HEK293T (cell line): ENCODE data around the gene TRRAP.
"Not testable (repeated sequence)": the region's sequence is repeated elsewhere in the genome, so short reads cannot be mapped to it uniquely, and the experiment has no call there.

Experiments
- CTCF ChIA-PET: fragments of 350-600 bp; formaldehyde crosslinking; extraction: SDS; loops from one replicate; lab custom pipeline; 2021; ENCODE audit warnings: antibody characterized with exemption, inconsistent platforms; lab: Yijun Ruan, JAX
- POLR2A ChIA-PET: fragments of 350-600 bp; formaldehyde crosslinking; extraction: SDS; loops from one replicate; lab custom pipeline; 2020; ENCODE audit warnings: antibody characterized with exemption, inconsistent platforms; lab: Yijun Ruan, JAX
- DNase-seq: peaks from one replicate; pipeline ENCODE4 v3.0.0; 2012; ENCODE audit warnings: mixed read lengths; ENCODE audit errors: extremely low spot score
- ARNT ChIP-seq: fragments of 450-650 bp; IDR thresholded peaks from 2 replicates; pipeline ENCODE4 v1.6.1; 2017; ENCODE audit warnings: mild to moderate bottlenecking
- BHLHE40 ChIP-seq: fragments of 450-650 bp; IDR thresholded peaks from 2 replicates; pipeline ENCODE4 v1.6.1; 2016; ENCODE audit warnings: mild to moderate bottlenecking, moderate library complexity, borderline replicate concordance
- CTBP1 ChIP-seq: fragments of 450-650 bp; IDR thresholded peaks from 2 replicates; pipeline ENCODE4 v1.6.1; 2016; ENCODE audit warnings: borderline replicate concordance
- ELF4 ChIP-seq: fragments of 450-650 bp; IDR thresholded peaks from 2 replicates; pipeline ENCODE4 v1.6.1; 2017; ENCODE audit warnings: antibody characterized with exemption
- FOXA1 ChIP-seq: fragments of 450-650 bp; IDR thresholded peaks from 2 replicates; pipeline ENCODE4 v1.6.1; 2016; ENCODE audit warnings: mild to moderate bottlenecking
- FOXK2 ChIP-seq: fragments of 450-650 bp; IDR thresholded peaks from 2 replicates; pipeline ENCODE4 v1.6.1; 2016; ENCODE audit warnings: mild to moderate bottlenecking
- FOXM1 ChIP-seq: fragments of 450-650 bp; IDR thresholded peaks from 2 replicates; pipeline ENCODE4 v1.6.1; 2017; ENCODE audit warnings: mild to moderate bottlenecking, borderline replicate concordance
- HDGF ChIP-seq: fragments of 450-650 bp; IDR thresholded peaks from 2 replicates; pipeline ENCODE4 v1.6.1; 2017; ENCODE audit warnings: antibody characterized with exemption, borderline replicate concordance
- L3MBTL2 ChIP-seq: fragments of 450-650 bp; conservative IDR thresholded peaks from 2 replicates; pipeline ENCODE4 v1.6.1; 2016; ENCODE audit warnings: mild to moderate bottlenecking
- LEF1 ChIP-seq: fragments of 450-650 bp; IDR thresholded peaks from 2 replicates; pipeline ENCODE4 v1.6.1; 2017; ENCODE audit warnings: mild to moderate bottlenecking, borderline replicate concordance
- NFRKB ChIP-seq: fragments of 450-650 bp; IDR thresholded peaks from 2 replicates; pipeline ENCODE4 v1.6.1; 2016; ENCODE audit warnings: mild to moderate bottlenecking, moderate library complexity
- PKNOX1 ChIP-seq: fragments of 450-650 bp; IDR thresholded peaks from 2 replicates; pipeline ENCODE4 v1.6.1; 2016
- SP1 ChIP-seq: fragments of 450-650 bp; IDR thresholded peaks from 2 replicates; pipeline ENCODE4 v1.6.1; 2017
- SUZ12 ChIP-seq: fragments of 450-650 bp; IDR thresholded peaks from 2 replicates; pipeline ENCODE4 v1.6.1; 2016; ENCODE audit warnings: mild to moderate bottlenecking
- TARDBP ChIP-seq: fragments of 450-650 bp; IDR thresholded peaks from 2 replicates; pipeline ENCODE4 v1.6.1; 2016
- ZNF384 ChIP-seq: fragments of 450-650 bp; IDR thresholded peaks from 2 replicates; pipeline ENCODE4 v1.6.1; 2016

Gene TRRAP

GRCh38 chr7:98869597-98870120 lies 8.7 kb upstream of the TRRAP start, which contains the start of gene TMEM130:
Gene TMEM130, minus strand, starts transcription at chr7:98870014. Its CDS starts 153 bp downstream, at chr7:98869861.
- no peak for DNase-seq

GRCh38 chr7:98870121-98870651 lies 8.1 kb upstream of the TRRAP start:
- TF ChIP-seq NFRKB (no peak), ZNF384 (peak; percentile 59), SP1 (no peak), LEF1 (no peak)
- DNase-seq = peak; percentile 51
- CTCF ChIA-PET = no interaction called here
- POLR2A ChIA-PET = interaction anchor here (1.0 kb wide), 1 partner anchor 9 kb away, joined by 3 read pairs; no protein-coding TSS in a partner anchor

More at GRCh38 chr7:98869597-98870120, 8.7 kb upstream of the TRRAP start, which contains the start of gene TMEM130:
- ChIA-PET POLR2A (interaction anchor here (1.0 kb wide), 1 partner anchor 9 kb away, joined by 3 read pairs; no protein-coding TSS in a partner anchor), CTCF (no interaction called here)
- no peak for TF ChIP-seq HDGF
- no peak for TF ChIP-seq TARDBP
- no peak for TF ChIP-seq NFRKB
- TF ChIP-seq BHLHE40 = no peak
- TF ChIP-seq ARNT = no peak
- no peak for TF ChIP-seq SP1
- no peak for TF ChIP-seq PKNOX1
- no peak for TF ChIP-seq ELF4
- TF ChIP-seq FOXA1 = no peak
- no peak for TF ChIP-seq SUZ12
- TF ChIP-seq FOXM1 = no peak
- TF ChIP-seq LEF1 = no peak
- no peak for TF ChIP-seq ZNF384
- no peak for TF ChIP-seq FOXK2
- TF ChIP-seq CTBP1 = no peak
- TF ChIP-seq L3MBTL2 = no peak

GRCh38 chr7:98870807-98871491 lies 7.4 kb upstream of the TRRAP start:
- no peak for DNase-seq
- CTCF ChIA-PET = interaction anchor here (0.6 kb wide), 1 partner anchor 9 kb away, joined by 3 read pairs; no protein-coding TSS in a partner anchor
- POLR2A ChIA-PET = interaction anchor here (1.1 kb wide), 1 partner anchor 9 kb away, joined by 4 read pairs; no protein-coding TSS in a partner anchor
- TF ChIP-seq L3MBTL2 (no peak), TARDBP (no peak), FOXK2 (no peak), BHLHE40 (no peak), SP1 (no peak), ZNF384 (no peak), PKNOX1 (no peak), FOXA1 (no peak)

- POLR2A ChIA-PET = no interaction called here
- CTCF ChIA-PET = interaction anchor here (0.6 to 0.9 kb wide), 2 partner anchors 8 to 293 kb away, joined by 3 to 6 read pairs; no protein-coding TSS in a partner anchor
- peak; percentile 68 for TF ChIP-seq PKNOX1
- TF ChIP-seq ZNF384 = peak; percentile 97
- no peak for TF ChIP-seq SUZ12
- peak; percentile 37 for DNase-seq
Measured at GRCh38 chr7:98872328-98872924, 5.9 kb upstream of the TRRAP start.

DNA sequence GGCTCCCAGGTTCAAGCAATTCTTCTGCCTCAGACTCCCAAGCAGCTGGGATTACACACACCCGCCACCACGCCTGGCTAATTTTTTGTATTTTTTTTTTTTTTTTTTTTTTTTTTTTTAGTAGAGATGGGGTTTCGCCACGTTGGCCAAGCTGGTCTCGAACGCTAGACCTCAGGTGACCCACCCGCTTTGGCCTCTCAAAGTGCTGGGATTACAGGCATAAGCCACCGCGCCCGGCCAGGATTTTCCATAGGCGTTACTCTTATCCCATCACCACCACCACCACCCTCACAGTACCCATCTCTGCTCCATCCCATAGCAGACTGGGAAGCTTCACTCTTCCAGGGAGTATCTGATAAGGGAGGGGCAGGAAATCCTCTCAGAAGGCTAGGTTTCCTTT lies 4.7 kb upstream of the TRRAP start:
- CTCF ChIA-PET = interaction anchor here (0.7 kb wide), 1 partner anchor 34 kb away, joined by 3 read pairs; no protein-coding TSS in a partner anchor
- DNase-seq, POLR2A ChIA-PET: not testable (repeated sequence)

DNA sequence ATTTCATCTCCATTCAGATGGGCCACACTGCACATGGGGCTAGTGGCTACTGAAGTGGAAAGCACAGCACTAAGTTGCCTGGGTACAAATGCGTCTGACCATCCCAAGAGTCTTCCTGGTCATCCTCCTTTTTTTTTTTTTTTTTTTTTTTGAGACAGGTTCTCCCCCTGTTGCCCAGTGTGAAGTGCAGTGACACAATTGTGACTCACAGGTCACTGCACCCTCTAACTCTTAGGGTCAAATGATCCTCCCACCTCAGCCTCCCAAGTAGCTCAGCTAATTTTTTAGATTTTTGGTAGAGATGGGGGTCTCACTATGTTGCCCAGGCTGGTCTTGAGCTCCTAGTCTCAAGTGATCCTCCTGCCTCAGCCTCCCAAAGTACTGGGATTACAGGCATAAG lies 3.4 kb upstream of the TRRAP start:
- ChIA-PET POLR2A (no interaction called here), CTCF (no interaction called here)
- no peak for TF ChIP-seq L3MBTL2
- no peak for TF ChIP-seq HDGF
- no peak for TF ChIP-seq ARNT
- no peak for TF ChIP-seq SUZ12
- TF ChIP-seq FOXK2 = no peak
- no peak for TF ChIP-seq LEF1
- no peak for TF ChIP-seq CTBP1
- TF ChIP-seq SP1 = no peak
- DNase-seq = no peak

- no peak for TF ChIP-seq LEF1
- TF ChIP-seq FOXM1 = no peak
- no peak for TF ChIP-seq PKNOX1
- no peak for TF ChIP-seq L3MBTL2
- TF ChIP-seq HDGF = no peak
- no peak for TF ChIP-seq ELF4
- TF ChIP-seq SP1 = no peak
- no peak for TF ChIP-seq ARNT
- no peak for TF ChIP-seq BHLHE40
- TF ChIP-seq FOXK2 = no peak
- no peak for TF ChIP-seq FOXA1
- POLR2A ChIA-PET = no interaction called here
Measured at GRCh38 chr7:98875501-98875900, 2.8 kb upstream of the TRRAP start.

More at GRCh38 chr7:98875501-98875900, 2.8 kb upstream of the TRRAP start:
- DNase-seq = no peak
- CTCF ChIA-PET = no interaction called here
